Inflammatory macrophage treated with lipopolysaccharide for 4 hours (primary cell): ENCODE results near the gene ZDHHC14.
"Not testable (repeated sequence)": the region's sequence is repeated elsewhere in the genome, so short reads cannot be mapped to it uniquely, and the experiment has no call there.

Experiments
- DNase-seq: peaks from one replicate; pipeline ENCODE4 v3.0.0-alpha.2; 2020

ZDHHC14 gene

GRCh38 chr6:157699777-157700636 lies 319.0 kb downstream of the ZDHHC14 start:
- DNase-seq, result no peak

GRCh38 chr6:157706351-157706750 lies 325.4 kb downstream of the ZDHHC14 start:
- not testable (repeated sequence) for DNase-seq

GRCh38 chr6:157706883-157707282 lies 325.9 kb downstream of the ZDHHC14 start:
- no peak for DNase-seq

GRCh38 chr6:157707576-157707975 lies 326.6 kb downstream of the ZDHHC14 start:
- DNase-seq, result no peak

- no peak for DNase-seq
These were observed 327.2 kb downstream of the ZDHHC14 start for GRCh38 chr6:157708239-157708638.

GRCh38 chr6:157708933-157709332 lies 327.9 kb downstream of the ZDHHC14 start:
- DNase-seq, result no peak

GRCh38 chr6:157709555-157709954 lies 328.6 kb downstream of the ZDHHC14 start:
- no peak for DNase-seq

GRCh38 chr6:157710604-157711003 lies 329.6 kb downstream of the ZDHHC14 start:
- DNase-seq, result no peak

- no peak for DNase-seq
These were observed 330.1 kb downstream of the ZDHHC14 start for GRCh38 chr6:157711060-157711459.

GRCh38 chr6:157712585-157713295 lies 331.8 kb downstream of the ZDHHC14 start:
- no peak for DNase-seq

GRCh38 chr6:157713451-157714152 lies 332.6 kb downstream of the ZDHHC14 start:
- no peak for DNase-seq

GRCh38 chr6:157714153-157714490 lies 333.1 kb downstream of the ZDHHC14 start:
- no peak for DNase-seq

- DNase-seq, result no peak
These were observed 334.8 kb downstream of the ZDHHC14 start for GRCh38 chr6:157715728-157716164.

GRCh38 chr6:157716251-157716995 lies 335.4 kb downstream of the ZDHHC14 start:
- DNase-seq, result no peak

- DNase-seq, result no peak
These were observed 336.4 kb downstream of the ZDHHC14 start for GRCh38 chr6:157717340-157717748.

- no peak for DNase-seq
These were observed 337.7 kb downstream of the ZDHHC14 start for GRCh38 chr6:157718503-157719187.

GRCh38 chr6:157720964-157721363 lies 340.0 kb downstream of the ZDHHC14 start:
- not testable (repeated sequence) for DNase-seq

GRCh38 chr6:157721426-157721825 lies 340.4 kb downstream of the ZDHHC14 start:
- DNase-seq, result no peak

GRCh38 chr6:157721830-157722229 lies 340.8 kb downstream of the ZDHHC14 start:
- DNase-seq, result no peak

- no peak for DNase-seq
These were observed 342.4 kb downstream of the ZDHHC14 start for GRCh38 chr6:157723376-157723775.

GRCh38 chr6:157724138-157724820 lies 343.3 kb downstream of the ZDHHC14 start:
- no peak for DNase-seq
